Karpas-422 (cell line): ENCODE results near the gene RGS10. TPM values are rescaled to one million over a fixed set of nuclear protein-coding genes. Genes with fewer than 3 reads are reported as not detected.
A peak's percentile ranks its signal among the peaks of the same experiment; 100 is the strongest.

Source experiments
- DNase-seq: peaks from one replicate; pipeline ENCODE4 v3.0.0-alpha.2; 2015
- H2AFZ ChIP-seq: fragments of 200-600 bp; sonication (generic); 2 replicates; pipeline ENCODE4 v1.6.1; 2014; ENCODE audit warnings: antibody characterized with exemption, low read length, mixed read lengths
- H3K27ac ChIP-seq: fragments of 200-600 bp; sonication (generic); 2 replicates; pipeline ENCODE4 v1.5.1; 2014; ENCODE audit warnings: mild to moderate bottlenecking, low read length, moderate library complexity
- H3K27me3 ChIP-seq: fragments of 200-600 bp; sonication (generic); 2 replicates; pipeline ENCODE4 v1.6.1; 2014; ENCODE audit warnings: low read length, mixed read lengths
- H3K36me3 ChIP-seq: fragments of 200-600 bp; sonication (generic); 2 replicates; pipeline ENCODE4 v1.6.1; 2014; ENCODE audit warnings: low read length, mixed read lengths; ENCODE audit not compliant: insufficient read depth
- H3K4me1 ChIP-seq: fragments of 200-600 bp; sonication (generic); 2 replicates; pipeline ENCODE4 v1.6.1; 2014; ENCODE audit warnings: mild to moderate bottlenecking, low read length, mixed read lengths
- H3K4me2 ChIP-seq: fragments of 200-600 bp; sonication (generic); 2 replicates; pipeline ENCODE4 v1.6.1; 2014; ENCODE audit warnings: low read length, low read depth, mild to moderate bottlenecking; ENCODE audit not compliant: poor library complexity, severe bottlenecking
- H3K4me3 ChIP-seq: fragments of 200-600 bp; sonication (generic); 2 replicates; pipeline ENCODE4 v1.5.1; 2014; ENCODE audit warnings: mild to moderate bottlenecking, antibody characterized with exemption, low read length, mixed read lengths
- H3K79me2 ChIP-seq: fragments of 200-600 bp; sonication (generic); 2 replicates; pipeline ENCODE4 v1.6.1; 2014; ENCODE audit warnings: mild to moderate bottlenecking, low read length, mixed read lengths
- H3K9ac ChIP-seq: fragments of 200-600 bp; sonication (generic); 2 replicates; pipeline ENCODE4 v1.6.0; 2014; ENCODE audit warnings: low read length
- H3K9me2 ChIP-seq: fragments of 200-600 bp; sonication (generic), shearing (Covaris generic); replicated peaks from 2 replicates; pipeline ENCODE4 v1.6.0; 2014; ENCODE audit warnings: mild to moderate bottlenecking, low read length, moderate library complexity; ENCODE audit not compliant: insufficient read depth
- H3K9me3 ChIP-seq: fragments of 300-700, 200-600 bp; sonication (generic); 2 replicates; pipeline ENCODE4 v1.6.1; 2014; ENCODE audit warnings: low read length, mixed read lengths
- H4K20me1 ChIP-seq: fragments of 200-600 bp; sonication (generic); 2 replicates; pipeline ENCODE4 v1.6.1; 2014; ENCODE audit warnings: mild to moderate bottlenecking, antibody characterized with exemption, low read length, low read depth; ENCODE audit not compliant: insufficient read depth
- total RNA-seq: library from RNA; depleted of rRNA; stranded (reverse); fragments of >200 nt; shearing (Covaris generic); gene quantifications from 2 replicates; pipeline ENCODE4 v1.2.3, GENCODE V29; 2014; ENCODE audit warnings: low replicate concordance

Gene RGS10
- total RNA-seq, 1 experiment from 2014 or later: 78.0 TPM

DNA sequence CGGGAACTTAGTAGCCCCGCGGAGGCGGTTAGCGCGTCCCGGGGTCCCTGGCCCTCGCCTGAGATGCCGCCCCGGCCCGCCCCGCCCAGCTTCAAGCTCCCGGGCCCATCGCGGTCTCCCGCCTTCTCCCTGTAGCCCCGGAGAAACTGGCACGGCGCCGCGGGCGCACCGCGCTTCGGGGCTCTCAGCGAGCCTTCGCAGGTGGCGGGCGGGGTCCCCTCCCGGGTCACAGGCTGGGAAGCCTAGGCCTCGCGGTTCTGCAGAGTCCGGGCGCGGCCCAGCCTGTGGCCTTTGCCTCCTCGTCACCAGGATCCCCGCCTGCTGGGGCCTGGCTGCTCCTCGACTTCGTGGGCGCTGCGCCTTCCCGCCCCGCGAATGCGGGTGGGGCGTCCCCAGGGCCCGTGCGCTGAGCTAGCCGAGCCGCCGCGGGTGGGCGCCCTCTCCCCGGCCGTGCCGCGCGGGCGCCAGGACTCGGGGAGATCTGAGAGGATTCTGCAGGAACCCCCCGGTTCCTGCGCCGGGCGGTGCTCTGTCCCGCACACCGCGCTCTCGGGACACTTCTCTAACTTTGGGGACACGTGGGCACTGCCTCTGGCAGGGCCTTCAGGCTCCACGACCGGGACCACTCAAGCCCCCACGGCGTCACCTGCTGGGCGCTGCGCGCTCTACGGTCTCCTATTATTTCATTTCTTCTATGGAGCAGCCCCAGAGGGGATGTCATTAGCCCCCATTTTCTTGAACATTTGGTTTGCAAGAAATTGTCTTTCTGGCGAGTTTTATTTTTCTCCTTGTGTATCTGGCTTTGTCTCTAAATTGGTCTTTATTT lies 682 bp upstream of the RGS10 start:
- DNase-seq: peak; percentile 89
- Histone ChIP-seq H2AFZ (peak overlapping the region; percentile 86; the same call in 1 of the 2 replicates), H3K4me2 (peak overlapping the region; percentile 78), H3K79me2 (peaks cover 38% of the 10 kb centered on the region), H3K9ac (peak overlapping the region; percentile 78), H3K4me3 (peak overlapping the region; percentile 79), H3K9me2 (no peaks in the 10 kb centered on the region), H3K4me1 (peaks cover 59% of the 10 kb centered on the region), H3K9me3 (no peaks in the 10 kb centered on the region), H4K20me1 (0 out of 2 replicates have a peak, but pooled peaks cover 7% of the 10 kb centered on the region), H3K27ac (0 out of 2 replicates have a peak overlapping the region, but pooled peaks have one; percentile 33), H3K27me3 (no peaks in the 10 kb centered on the region), H3K36me3 (no peaks in the 10 kb centered on the region)

DNA sequence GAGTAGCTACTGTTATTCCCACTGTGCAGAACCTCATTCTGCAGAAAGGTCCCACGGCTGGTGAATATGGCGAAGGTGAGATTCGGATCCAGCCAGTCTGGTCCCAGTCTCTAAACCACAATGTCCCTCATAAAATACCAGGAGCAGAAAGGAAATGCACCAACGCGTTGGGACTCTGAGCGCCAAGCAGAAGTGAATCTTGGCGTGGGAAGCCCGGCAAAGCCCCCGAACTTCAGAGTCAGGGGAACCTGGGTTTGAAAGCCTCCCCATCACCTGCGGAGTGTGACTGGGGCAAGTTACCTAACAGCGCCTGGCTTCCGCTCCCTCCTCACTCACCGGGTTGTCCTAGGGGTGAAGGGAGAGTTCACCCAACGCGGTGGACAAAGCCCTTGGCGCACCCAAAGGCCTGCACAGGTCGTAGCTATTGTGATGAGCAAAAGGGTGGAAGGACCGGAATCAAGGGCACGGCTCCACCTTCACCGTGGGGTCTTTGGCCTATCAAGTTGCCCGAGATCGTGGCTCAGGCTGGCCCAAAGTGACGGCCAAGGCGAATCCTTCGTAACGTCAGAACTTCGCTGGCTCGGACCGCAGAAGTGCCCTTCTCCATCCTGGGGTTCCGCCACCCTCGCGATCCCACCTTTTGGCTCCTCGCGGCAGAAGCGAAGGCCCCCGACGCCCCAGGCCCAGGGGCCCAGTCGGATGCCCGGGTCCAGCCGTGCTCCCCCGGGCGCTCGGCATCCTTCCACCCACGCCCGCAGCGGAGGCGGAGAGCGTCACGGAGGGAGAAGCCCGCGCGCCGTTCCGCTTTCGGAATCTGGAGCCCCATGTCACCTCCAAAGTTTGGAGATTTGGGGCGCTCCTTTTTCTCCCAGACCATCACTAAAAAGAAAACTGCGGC lies 811 bp downstream of the RGS10 start:
- 0 out of 2 replicates have a peak, but pooled peaks cover 7% of the 10 kb centered on the region for H4K20me1 ChIP-seq
- H3K9ac ChIP-seq: peak overlapping the region; percentile 78
- H3K27me3 ChIP-seq: no peaks in the 10 kb centered on the region
- H3K36me3 ChIP-seq: no peaks in the 10 kb centered on the region
- H3K9me3 ChIP-seq: no peaks in the 10 kb centered on the region
- H3K4me1 ChIP-seq: peaks cover 59% of the 10 kb centered on the region
- DNase-seq: peak; percentile 77
- H3K27ac ChIP-seq: peak overlapping the region; percentile 43; the same call in 1 of the 2 replicates
- peak overlapping the region; percentile 78 for H3K4me2 ChIP-seq
- no peaks in the 10 kb centered on the region for H3K9me2 ChIP-seq
- peaks cover 51% of the 10 kb centered on the region for H3K79me2 ChIP-seq
- H2AFZ ChIP-seq: peak overlapping the region; percentile 77; the same call in 1 of the 2 replicates
- peak overlapping the region; percentile 79 for H3K4me3 ChIP-seq

DNA sequence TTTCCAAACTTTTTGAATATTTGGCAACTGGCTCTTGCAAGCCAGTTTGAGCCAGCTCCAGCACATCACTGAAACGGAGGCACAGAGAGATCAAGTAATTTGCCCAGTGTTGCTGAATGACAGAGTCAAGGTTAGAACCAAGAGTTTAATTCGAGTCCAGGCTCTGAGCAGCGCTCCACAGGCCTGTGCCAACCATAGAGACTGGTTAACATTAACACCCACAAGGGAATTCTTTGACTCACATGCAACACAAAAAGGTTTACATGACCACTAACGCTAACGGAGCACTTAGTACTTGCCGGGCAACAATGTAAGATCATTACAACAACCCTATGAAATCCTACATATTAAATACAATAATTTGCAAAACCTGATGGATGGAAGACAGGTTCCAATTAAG lies 1.5 kb downstream of the RGS10 start:
- peak; percentile 52 for DNase-seq
- Histone ChIP-seq H3K27ac (peak overlapping the region; percentile 2; the same call in 1 of the 2 replicates), H3K9ac (peak overlapping the region; percentile 78)

DNA sequence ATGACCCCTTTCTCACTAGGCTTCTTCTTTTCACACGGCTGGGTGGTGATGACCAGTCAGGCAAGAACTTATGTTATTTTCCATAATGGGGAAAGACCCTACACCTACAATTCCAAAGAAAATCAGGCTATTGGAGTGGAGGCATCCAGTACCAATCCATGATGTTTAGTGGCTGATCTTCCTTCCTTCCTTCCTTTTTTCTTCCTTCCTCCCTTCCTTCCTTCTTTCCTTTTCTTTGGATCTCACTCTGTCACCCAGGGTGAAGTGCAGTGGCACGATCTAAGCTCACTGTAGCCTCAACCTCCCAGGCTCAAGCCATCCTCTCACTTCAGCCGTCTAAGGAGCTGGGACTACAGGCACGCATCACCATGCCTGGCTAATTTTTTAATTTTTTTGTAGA lies 2.5 kb downstream of the RGS10 start:
- no peak overlapping the region for H2AFZ ChIP-seq
- H3K9me2 ChIP-seq: no peaks in the 10 kb centered on the region
- peak overlapping the region; percentile 78 for H3K4me2 ChIP-seq
- H4K20me1 ChIP-seq: peaks cover 10% of the 10 kb centered on the region; the same call in 1 of the 2 replicates
- H3K4me3 ChIP-seq: peak overlapping the region; percentile 79
- DNase-seq: no peak
- peaks cover 68% of the 10 kb centered on the region for H3K79me2 ChIP-seq
- no peaks in the 10 kb centered on the region for H3K9me3 ChIP-seq
- peak overlapping the region; percentile 54 for H3K27ac ChIP-seq
- no peaks in the 10 kb centered on the region for H3K27me3 ChIP-seq
- no peaks in the 10 kb centered on the region for H3K36me3 ChIP-seq
- H3K4me1 ChIP-seq: peaks cover 56% of the 10 kb centered on the region
- peak overlapping the region; percentile 78 for H3K9ac ChIP-seq

More for the DNA sequence above, 1.5 kb downstream of the RGS10 start:
- Histone ChIP-seq H3K9me3 (no peaks in the 10 kb centered on the region), H3K36me3 (no peaks in the 10 kb centered on the region), H3K79me2 (peaks cover 58% of the 10 kb centered on the region), H4K20me1 (0 out of 2 replicates have a peak, but pooled peaks cover 7% of the 10 kb centered on the region), H3K4me2 (peak overlapping the region; percentile 78), H2AFZ (no peak overlapping the region), H3K9me2 (no peaks in the 10 kb centered on the region), H3K27me3 (no peaks in the 10 kb centered on the region), H3K4me3 (peak overlapping the region; percentile 79), H3K4me1 (peaks cover 53% of the 10 kb centered on the region)

DNA sequence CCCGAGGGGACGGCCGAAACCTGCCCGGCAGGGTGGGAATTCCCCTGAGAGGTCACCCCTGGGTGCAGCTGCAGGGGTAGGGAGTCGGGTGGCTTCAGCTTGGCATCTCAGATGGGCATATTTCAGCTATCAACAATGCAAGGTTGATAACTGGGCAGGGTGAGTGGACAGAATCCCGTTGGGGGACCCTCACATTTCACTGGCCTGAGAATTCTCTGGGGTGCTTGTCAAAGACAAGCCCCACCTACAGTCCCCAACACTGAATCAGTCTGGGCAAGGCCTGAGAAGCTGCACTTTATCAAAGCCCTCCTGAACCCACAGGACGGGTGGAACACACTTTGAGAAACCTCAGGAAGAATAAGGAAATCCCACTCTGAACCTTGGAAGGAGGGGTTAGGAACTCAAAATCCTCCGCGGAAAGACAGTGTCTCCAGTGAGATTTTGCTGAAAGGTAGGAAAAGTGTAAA lies 3.1 kb downstream of the RGS10 start:
- no peak for DNase-seq
- peaks cover 56% of the 10 kb centered on the region for H3K4me1 ChIP-seq
- no peaks in the 10 kb centered on the region for H3K9me3 ChIP-seq
- no peaks in the 10 kb centered on the region for H3K9me2 ChIP-seq
- peak overlapping the region; percentile 53 for H3K9ac ChIP-seq
- H3K27ac ChIP-seq: peak overlapping the region; percentile 54
- peak overlapping the region; percentile 78 for H3K4me2 ChIP-seq
- peaks cover 73% of the 10 kb centered on the region for H3K79me2 ChIP-seq
- no peak overlapping the region for H2AFZ ChIP-seq
- peaks cover 13% of the 10 kb centered on the region; the same call in 1 of the 2 replicates for H4K20me1 ChIP-seq
- H3K36me3 ChIP-seq: no peaks in the 10 kb centered on the region
- H3K27me3 ChIP-seq: no peaks in the 10 kb centered on the region
- peak overlapping the region; percentile 48; the same call in 1 of the 2 replicates for H3K4me3 ChIP-seq

DNA sequence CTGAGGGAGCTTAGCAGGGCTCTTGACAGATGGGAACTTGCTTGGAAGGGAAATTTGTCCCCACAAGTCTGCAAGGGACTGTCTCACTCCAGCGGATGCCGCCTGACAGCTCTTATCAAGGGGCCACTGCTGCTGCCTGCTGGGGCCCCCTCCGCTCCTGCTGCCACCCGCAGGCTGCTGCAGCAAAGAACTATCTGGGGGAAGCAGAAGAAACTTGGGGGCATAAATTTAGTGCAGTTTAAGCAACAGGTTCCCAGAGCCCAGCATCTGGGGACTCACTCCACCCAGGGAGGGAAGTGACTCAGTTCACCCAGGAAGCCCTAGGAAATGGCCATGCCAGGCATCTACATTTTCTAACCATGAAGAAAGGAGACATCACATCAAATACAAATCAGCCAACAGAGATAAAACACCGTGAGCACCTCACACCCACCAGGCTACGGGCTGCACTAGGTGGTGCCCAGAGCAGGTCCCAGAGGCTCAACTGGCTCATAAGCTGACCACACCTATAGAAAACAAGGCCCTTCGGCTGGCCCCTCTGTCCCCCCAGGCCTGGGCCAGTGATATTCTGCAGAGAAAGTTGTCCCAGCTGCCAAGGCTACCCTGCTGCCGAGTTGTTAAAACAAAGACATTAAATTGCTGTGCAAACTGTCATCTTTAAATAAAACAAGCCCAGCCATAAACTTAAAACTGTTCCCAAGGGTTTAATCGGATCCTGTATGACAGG lies 3.7 kb downstream of the RGS10 start:
- no peaks in the 10 kb centered on the region for H3K36me3 ChIP-seq
- no peaks in the 10 kb centered on the region for H3K9me2 ChIP-seq
- H3K4me3 ChIP-seq: peak overlapping the region; percentile 48; the same call in 1 of the 2 replicates
- peak; percentile 67 for DNase-seq
- H3K27me3 ChIP-seq: no peaks in the 10 kb centered on the region
- no peak overlapping the region for H2AFZ ChIP-seq
- peak overlapping the region; percentile 54 for H3K27ac ChIP-seq
- H3K4me1 ChIP-seq: peaks cover 56% of the 10 kb centered on the region
- H3K79me2 ChIP-seq: peaks cover 74% of the 10 kb centered on the region
- peak overlapping the region; percentile 53 for H3K9ac ChIP-seq
- H3K4me2 ChIP-seq: peak overlapping the region; percentile 78
- peaks cover 13% of the 10 kb centered on the region; the same call in 1 of the 2 replicates for H4K20me1 ChIP-seq
- no peaks in the 10 kb centered on the region for H3K9me3 ChIP-seq

DNA sequence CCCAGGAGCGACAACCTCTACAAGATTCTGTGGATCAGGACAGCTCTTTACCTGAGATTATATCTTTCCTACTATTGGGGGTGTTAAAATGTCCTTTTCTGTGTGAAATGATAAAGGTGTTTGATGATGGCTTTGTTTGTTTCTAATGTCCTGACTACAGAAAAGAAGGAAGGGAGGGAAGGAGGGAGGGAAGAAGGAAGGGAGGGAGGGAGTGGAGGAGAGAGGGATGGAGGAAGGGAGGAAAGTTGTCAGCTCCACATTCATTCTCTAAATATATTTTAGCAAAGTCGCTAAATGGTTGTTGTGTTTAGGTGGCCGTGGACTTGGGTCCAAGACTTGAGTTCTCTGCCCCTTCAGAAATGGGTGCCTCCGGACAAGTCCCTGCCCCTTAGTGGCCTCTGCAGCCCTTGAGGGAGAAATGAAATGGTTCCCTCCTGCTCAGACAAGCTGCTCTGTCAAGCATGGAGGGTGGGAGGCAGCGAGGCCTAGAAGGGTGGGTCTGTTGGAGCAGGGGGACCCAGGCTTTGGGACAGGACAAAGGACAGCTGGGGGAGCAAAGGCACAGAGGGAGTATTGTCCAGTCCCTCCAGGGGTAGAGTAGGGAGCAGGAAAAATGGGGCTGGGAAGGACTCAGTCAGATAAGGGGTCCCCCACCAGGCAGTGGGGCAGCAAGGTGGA lies 4.4 kb downstream of the RGS10 start:
- Histone ChIP-seq H3K9ac (peak overlapping the region; percentile 53), H3K4me3 (no peak overlapping the region; the same call in 1 of the 2 replicates), H2AFZ (no peak overlapping the region), H3K36me3 (no peaks in the 10 kb centered on the region), H3K27me3 (no peaks in the 10 kb centered on the region), H3K9me2 (no peaks in the 10 kb centered on the region), H3K27ac (peak overlapping the region; percentile 32), H3K4me2 (peak overlapping the region; percentile 78), H3K79me2 (peaks cover 81% of the 10 kb centered on the region), H4K20me1 (peaks cover 13% of the 10 kb centered on the region; the same call in 1 of the 2 replicates), H3K4me1 (peaks cover 49% of the 10 kb centered on the region), H3K9me3 (no peaks in the 10 kb centered on the region)
- no peak for DNase-seq
